Calu3 (cell line): ENCODE results near the gene IQCK. TPM values are rescaled to one million over a fixed set of nuclear protein-coding genes. Genes with fewer than 3 reads are reported as not detected.

Source experiments
- BruUV-seq: library from RNA; stranded (reverse); fragments of 400-500 nt; replicated peaks from 2 replicates; lab custom pipeline; 2021; lab: Mats Ljungman, UMichigan
- CTCF ChIA-PET: fragments of 300-600 bp; sonication (Branson Sonifier 250); formaldehyde crosslinking; loops from one replicate; lab custom pipeline; 2022; ENCODE audit warnings: antibody characterized with exemption; lab: Charles Lee
- DNase-seq: peaks from one replicate; pipeline ENCODE4 v3.0.0; 2022
- H3K27ac Mint-ChIP-seq: one replicate; pipeline ENCODE4 v1.8.0; 2022; ENCODE audit warnings: mixed read lengths; ENCODE audit not compliant: unreplicated experiment
- H3K27me3 Mint-ChIP-seq: one replicate; pipeline ENCODE4 v1.8.0; 2022; ENCODE audit warnings: mixed read lengths; ENCODE audit not compliant: unreplicated experiment
- H3K36me3 Mint-ChIP-seq: one replicate; pipeline ENCODE4 v1.8.0; 2022; ENCODE audit warnings: mild to moderate bottlenecking, moderate library complexity, mixed read lengths; ENCODE audit not compliant: insufficient read depth, unreplicated experiment
- H3K4me1 Mint-ChIP-seq: one replicate; pipeline ENCODE4 v1.8.0; 2022; ENCODE audit warnings: mild to moderate bottlenecking, low read depth, mixed read lengths; ENCODE audit not compliant: unreplicated experiment
- H3K4me3 Mint-ChIP-seq: one replicate; pipeline ENCODE4 v1.8.0; 2022; ENCODE audit warnings: mild to moderate bottlenecking, low read depth, moderate library complexity, mixed read lengths; ENCODE audit not compliant: unreplicated experiment
- H3K9me3 Mint-ChIP-seq: one replicate; pipeline ENCODE4 v1.8.0; 2022; ENCODE audit warnings: low read depth, mixed read lengths; ENCODE audit not compliant: unreplicated experiment
- intact Hi-C: fragments of 100-400 bp; cut with micrococcal nuclease; formaldehyde crosslinking; loops from one replicate; pipeline ENCODE4 v1.10.0; 2022; ENCODE audit not compliant: unreplicated experiment
- total RNA-seq: library from RNA; stranded (reverse); gene quantifications from 2 replicates; pipeline ENCODE4 v1.2.3, GENCODE V29; 2022
- TF ChIP-seq, protein P1 (sequence below): fragments of 200-600 bp; IDR thresholded peaks from one replicate; pipeline ENCODE4 v1.8.0; 2022; ENCODE audit warnings: antibody characterized with exemption; ENCODE audit not compliant: unreplicated experiment

IQCK gene
- total RNA-seq, 1 experiment from 2014 or later, result 42.5 TPM

DNA sequence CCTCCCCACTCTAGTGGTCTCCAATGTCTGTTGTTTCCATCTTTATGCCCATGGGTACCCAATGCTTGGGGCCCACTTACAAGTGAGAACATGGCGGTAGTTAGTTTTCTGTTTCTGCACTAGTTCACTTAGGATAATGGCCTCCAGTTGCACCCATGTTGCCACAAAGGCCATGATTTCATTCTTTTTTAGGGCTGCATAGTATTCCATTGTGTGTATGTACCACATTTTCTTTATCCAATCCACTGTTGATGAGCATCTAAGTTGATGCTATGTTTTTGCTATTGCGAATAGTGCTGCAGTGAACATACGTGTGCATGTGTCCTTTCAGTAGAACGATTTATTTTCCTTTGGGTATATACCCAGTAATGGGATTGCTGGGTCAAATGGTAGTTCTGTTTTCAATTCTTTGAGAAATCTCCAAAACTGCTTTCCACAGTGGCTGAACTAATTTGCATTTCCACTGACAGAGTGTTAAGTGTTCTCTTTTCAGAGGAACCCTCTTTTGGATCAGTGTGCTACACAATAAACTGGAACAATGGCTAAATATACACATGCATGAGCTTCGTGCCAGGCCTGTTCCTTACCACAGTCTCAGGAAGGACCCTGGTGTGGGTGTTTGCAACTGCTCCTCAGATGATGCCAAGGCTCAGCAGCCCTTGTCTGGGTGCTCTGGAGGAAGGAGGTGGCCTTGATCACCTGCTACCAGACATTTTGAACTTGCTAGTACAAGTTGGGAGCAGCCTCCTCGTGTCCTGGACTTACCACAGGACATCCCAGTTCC, 34.4 kb upstream of the IQCK start:
- Mint-ChIP-seq H3K27ac (no peak overlapping the region), H3K27me3 (no peaks in the 10 kb centered on the region), H3K4me1 (peaks cover 13% of the 10 kb centered on the region), H3K36me3 (peaks cover 7% of the 10 kb centered on the region), H3K4me3 (no peak overlapping the region), H3K9me3 (no peaks in the 10 kb centered on the region)
- DNase-seq, result no peak
- no TSS peak for BruUV-seq
- intact Hi-C loops, result no loop called here
- TF ChIP-seq, protein P1, sequence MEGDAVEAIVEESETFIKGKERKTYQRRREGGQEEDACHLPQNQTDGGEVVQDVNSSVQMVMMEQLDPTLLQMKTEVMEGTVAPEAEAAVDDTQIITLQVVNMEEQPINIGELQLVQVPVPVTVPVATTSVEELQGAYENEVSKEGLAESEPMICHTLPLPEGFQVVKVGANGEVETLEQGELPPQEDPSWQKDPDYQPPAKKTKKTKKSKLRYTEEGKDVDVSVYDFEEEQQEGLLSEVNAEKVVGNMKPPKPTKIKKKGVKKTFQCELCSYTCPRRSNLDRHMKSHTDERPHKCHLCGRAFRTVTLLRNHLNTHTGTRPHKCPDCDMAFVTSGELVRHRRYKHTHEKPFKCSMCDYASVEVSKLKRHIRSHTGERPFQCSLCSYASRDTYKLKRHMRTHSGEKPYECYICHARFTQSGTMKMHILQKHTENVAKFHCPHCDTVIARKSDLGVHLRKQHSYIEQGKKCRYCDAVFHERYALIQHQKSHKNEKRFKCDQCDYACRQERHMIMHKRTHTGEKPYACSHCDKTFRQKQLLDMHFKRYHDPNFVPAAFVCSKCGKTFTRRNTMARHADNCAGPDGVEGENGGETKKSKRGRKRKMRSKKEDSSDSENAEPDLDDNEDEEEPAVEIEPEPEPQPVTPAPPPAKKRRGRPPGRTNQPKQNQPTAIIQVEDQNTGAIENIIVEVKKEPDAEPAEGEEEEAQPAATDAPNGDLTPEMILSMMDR, result no peak
- CTCF ChIA-PET, result interaction anchor here (0.6 kb wide), 2 partner anchors 19 to 68 kb away, joined by 3 read pairs; no protein-coding TSS in a partner anchor

DNA sequence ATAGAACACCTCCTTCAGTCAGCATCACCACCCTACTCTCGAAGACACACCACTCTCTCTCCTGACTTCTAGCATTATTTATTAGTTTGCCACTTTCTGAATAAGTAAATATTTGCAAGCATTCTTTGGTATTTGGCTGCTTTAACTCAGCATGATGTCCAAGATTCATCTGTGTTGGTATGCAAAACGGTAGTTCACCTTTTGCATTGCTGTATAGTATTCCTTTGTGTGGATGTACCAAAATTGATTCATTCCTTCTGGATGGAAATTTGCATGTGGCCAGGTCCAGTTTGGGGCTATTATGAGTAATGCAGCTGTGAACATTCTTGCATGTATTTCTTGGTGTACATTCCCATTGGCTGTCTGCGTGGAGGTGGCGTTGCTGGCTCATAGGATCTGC, 32.9 kb upstream of the IQCK start:
- intact Hi-C loops, result no loop called here
- TF ChIP-seq, protein P1, result no peak
- no peak overlapping the region for H3K4me3 Mint-ChIP-seq
- CTCF ChIA-PET, result no interaction called here
- no peaks in the 10 kb centered on the region for H3K27me3 Mint-ChIP-seq
- no peak overlapping the region for H3K27ac Mint-ChIP-seq
- no peak for DNase-seq
- peaks cover 7% of the 10 kb centered on the region for H3K36me3 Mint-ChIP-seq
- BruUV-seq, result no TSS peak
- H3K4me1 Mint-ChIP-seq, result peaks cover 10% of the 10 kb centered on the region
- H3K9me3 Mint-ChIP-seq, result no peaks in the 10 kb centered on the region

DNA sequence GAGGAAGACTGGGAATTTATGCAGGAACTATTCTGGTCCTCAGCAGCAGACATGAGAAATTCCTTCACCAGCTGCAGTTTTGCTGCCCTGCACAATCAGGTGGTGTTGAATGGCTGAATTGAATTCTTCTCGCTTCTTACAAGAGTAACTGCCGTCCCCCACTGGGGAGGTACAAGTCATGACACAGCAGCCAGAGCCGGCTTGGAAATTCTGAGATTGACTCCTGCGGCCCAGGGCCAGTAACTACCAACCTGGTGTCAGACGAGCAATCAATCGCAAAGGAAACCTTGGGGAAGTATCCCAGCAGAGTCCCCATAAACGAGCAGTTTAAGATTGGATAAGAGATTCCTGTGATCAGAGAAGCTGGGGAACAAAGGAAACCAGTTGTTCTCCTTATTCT, 30.8 kb upstream of the IQCK start:
- no peaks in the 10 kb centered on the region for H3K4me1 Mint-ChIP-seq

DNA sequence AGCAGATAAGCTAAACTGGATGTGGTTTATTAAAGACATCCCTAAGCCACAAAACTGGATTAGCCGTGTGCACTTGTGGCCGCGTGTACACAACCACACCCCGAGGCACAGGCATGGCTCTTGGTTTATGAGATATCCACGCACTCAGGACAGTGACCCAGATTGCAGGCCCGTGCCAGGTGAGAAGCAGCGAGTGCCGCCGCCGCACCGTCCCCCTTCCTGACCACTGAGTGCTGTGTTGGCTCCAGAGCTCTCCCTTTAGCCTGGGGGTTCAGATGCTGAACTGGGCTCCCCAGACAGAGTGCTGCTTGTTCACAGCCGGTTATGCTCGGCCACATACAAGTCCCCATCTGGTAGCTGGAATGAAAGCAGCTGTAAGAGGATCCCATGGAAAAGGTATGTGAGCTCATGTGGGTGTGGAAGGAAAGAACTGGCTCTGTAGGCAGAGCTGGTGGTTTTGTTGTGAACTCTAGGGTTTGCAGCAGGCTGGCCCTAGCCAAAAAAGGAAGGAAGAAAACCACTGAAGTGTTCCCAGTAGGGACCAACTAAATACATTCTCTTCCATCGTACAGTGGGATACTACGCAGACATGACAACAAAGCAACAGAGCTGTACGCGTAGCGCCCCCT, 29.6 kb upstream of the IQCK start:
- Mint-ChIP-seq H3K27me3 (no peaks in the 10 kb centered on the region), H3K27ac (no peak overlapping the region), H3K4me1 (no peaks in the 10 kb centered on the region), H3K36me3 (no peaks in the 10 kb centered on the region), H3K4me3 (no peak overlapping the region), H3K9me3 (no peaks in the 10 kb centered on the region)
- DNase-seq, result no peak
- intact Hi-C loops, result no loop called here
- no TSS peak for BruUV-seq
- TF ChIP-seq, protein P1, result no peak
- CTCF ChIA-PET, result interaction anchor here (0.7 to 1.0 kb wide), 2 partner anchors 11 to 15 kb away, joined by 3 read pairs; no protein-coding TSS in a partner anchor

More for the DNA sequence above, 30.8 kb upstream of the IQCK start:
- BruUV-seq, result no TSS peak
- H3K9me3 Mint-ChIP-seq, result no peaks in the 10 kb centered on the region
- TF ChIP-seq, protein P1, result no peak
- no peaks in the 10 kb centered on the region for H3K36me3 Mint-ChIP-seq
- no peak overlapping the region for H3K27ac Mint-ChIP-seq
- intact Hi-C loops, result no loop called here
- no peaks in the 10 kb centered on the region for H3K27me3 Mint-ChIP-seq
- CTCF ChIA-PET, result no interaction called here
- DNase-seq, result no peak
- no peak overlapping the region for H3K4me3 Mint-ChIP-seq
